Transverse colon (tissue), 4 donors: ENCODE results near the gene EML5. TPM values are rescaled to one million over a fixed set of nuclear protein-coding genes. Genes with fewer than 3 reads are reported as not detected.

ENCODE experiments used
- DNase-seq: peaks from one replicate; pipeline ENCODE4 v3.0.0-alpha.2; 2019
- H3K27ac ChIP-seq, 4 donors: fragments of 200-600 bp; sonication (generic); 2 replicates each; pipeline ENCODE4 v1.5.1; 2016 to 2018; ENCODE audit warnings: inconsistent platforms in 4 of 4
- H3K27me3 ChIP-seq: fragments of 200-600 bp; sonication (generic); 2 replicates; pipeline ENCODE4 v1.5.1; 2017; ENCODE audit warnings: inconsistent platforms
- H3K36me3 ChIP-seq, 4 donors: fragments of 200-600 bp; sonication (generic); 2 replicates each; pipeline ENCODE4 v1.5.1; 2017 to 2019; ENCODE audit warnings: inconsistent platforms in 4 of 4
- H3K4me1 ChIP-seq, 4 donors: fragments of 200-600 bp; sonication (generic); 2 replicates each; pipeline ENCODE4 v1.5.1; 2017 to 2020; ENCODE audit warnings: inconsistent platforms in 4 of 4
- H3K4me3 ChIP-seq, 4 donors: fragments of 200-600 bp; sonication (generic); 1 replicate in 1 of 4; 2 replicates in 3 of 4; pipeline versions ENCODE4 v1.5.1 to v1.6.1; 2017 to 2019; ENCODE audit warnings: inconsistent platforms in 4 of 4
- H3K9me3 ChIP-seq, 2 donors: fragments of 200-600 bp; sonication (generic); 2 replicates each; pipeline ENCODE4 v1.5.1; 2017 to 2019; ENCODE audit warnings: inconsistent platforms in 2 of 2
- CTCF ChIP-seq, 5 experiments: fragments of 200-600 bp in 3 of 5; fragments of 450-650 bp in 2 of 5; sonication (generic) in 3 of 5; IDR thresholded peaks; 1 replicate in 2 of 5; 2 replicates in 3 of 5; pipeline ENCODE4 v1.5.1; 2016 to 2017; ENCODE audit warnings: antibody characterized with exemption in 5 of 5, inconsistent platforms in 3 of 5, mild to moderate bottlenecking in 2 of 5, moderate library complexity in 1 of 5
- EP300 ChIP-seq: sonication (generic); formaldehyde crosslinking; IDR thresholded peaks from one replicate; pipeline ENCODE4 v1.6.1; 2017; ENCODE audit warnings: antibody characterized with exemption, low read depth
- POLR2A ChIP-seq: fragments of 450-650 bp; IDR thresholded peaks from one replicate; pipeline ENCODE4 v1.6.1; 2016; ENCODE audit warnings: antibody characterized with exemption, mild to moderate bottlenecking, moderate library complexity
- POLR2AphosphoS5 ChIP-seq, 3 donors: sonication (generic); formaldehyde crosslinking; IDR thresholded peaks; one replicate each; pipeline ENCODE4 v1.6.1; 2016; ENCODE audit warnings: antibody characterized with exemption in 3 of 3
- WGBS, 2 donors: methylation state at CpG; one replicate each; pipeline ENCODE4 v1.1.5; 2018; ENCODE audit warnings: low coverage in 1 of 2; 5-methylcytosine and 5-hydroxymethylcytosine counted together
- in situ Hi-C, 4 donors: fragments of 200-750 bp; cut with MboI; loops; one replicate each; pipeline versions ENCODE4 v1.15.0 to v1.15.1; 2017; ENCODE audit warnings: low sequenced_read_pairs in 3 of 4, low pct_ligation_motif_present in 1 of 4, low pct_unique_long_range_greater_than_20kb in 1 of 4
- intact Hi-C: fragments of 100-400 bp; cut with DNase I; formaldehyde crosslinking; loops from one replicate; pipeline ENCODE4 v1.15.1; 2023; ENCODE audit warnings: low total_unique reads
- small RNA-seq, 4 donors: library from RNA; depleted of rRNA; stranded (forward); fragments of <200 nt; gene quantifications; one replicate each; pipeline ENCODE3, GENCODE V24; 2016
- total RNA-seq, 4 donors: library from RNA; depleted of rRNA; stranded (reverse); fragments of >200 nt; gene quantifications; one replicate each; pipeline ENCODE4 v1.1.0, GENCODE V29; 2016

EML5 gene
- total RNA-seq, 4 donors from 2014 or later = 0.20 to 4.9 (median 1.7) TPM

DNA sequence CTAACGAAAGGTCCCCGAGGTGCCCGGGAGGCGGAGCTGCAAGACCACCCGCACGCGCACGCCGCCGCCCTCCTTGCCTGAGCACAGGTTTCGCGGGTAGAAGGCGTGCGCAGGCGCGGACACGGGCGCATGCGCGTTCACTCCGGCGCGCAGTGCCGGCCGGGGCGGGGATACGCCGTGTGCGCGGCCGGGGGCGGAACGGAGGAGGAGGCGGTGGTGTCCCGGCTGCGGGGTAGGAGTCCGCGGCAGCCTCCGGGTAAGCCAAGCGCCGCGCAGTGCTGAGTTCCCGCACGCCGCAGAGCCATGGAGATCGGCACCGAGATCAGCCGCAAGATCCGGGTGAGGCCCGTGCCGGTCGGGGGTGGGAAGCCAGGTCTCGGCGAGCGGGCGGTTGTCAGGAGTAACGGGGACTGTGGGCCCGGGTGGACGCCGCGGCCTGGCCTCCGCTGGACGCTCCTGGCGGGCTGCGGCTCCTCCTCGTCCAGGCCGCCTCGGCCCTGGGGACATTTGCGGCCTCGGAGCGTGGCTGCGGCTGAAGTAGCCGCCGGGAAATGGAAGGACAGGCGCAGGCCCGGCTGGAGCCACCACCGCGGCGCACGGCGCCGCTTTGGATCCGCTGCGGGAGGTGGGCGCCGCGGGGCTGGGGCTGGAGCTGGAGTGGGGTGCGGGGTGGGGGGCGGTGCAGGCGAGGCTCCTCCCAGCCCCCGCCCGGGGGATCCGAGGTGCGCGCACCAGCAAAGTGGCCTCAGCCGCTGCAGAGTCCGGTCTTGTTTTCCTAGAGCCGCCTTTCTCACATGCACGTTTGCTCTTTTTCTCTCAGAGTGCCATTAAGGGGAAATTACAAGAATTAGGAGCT, 229.7 kb downstream of the EML5 start, which contains the start of gene ZC3H14:
TSS of gene ZC3H14 (plus strand) at position 207 of the 856 bp plus-strand sequence. CDS start at position 304, 97 bp downstream.
- Histone ChIP-seq H3K4me3 (peak within 1 kb of the TSS; percentile 59 to 94 (median 92)), H3K9me3 (no peaks in the 10 kb centered on the region), H3K4me1 (peaks cover 6 to 25% (median 14%) of the 10 kb centered on the region in 4 donors), H3K36me3 (peaks cover 0 to 2% (median under 1%) of the 10 kb centered on the region in 4 donors), H3K27me3 (no peaks in the 10 kb centered on the region), H3K27ac (peak within 1 kb of the TSS; percentile 95 to 98 (median 97))
- in situ Hi-C loops = loop anchor here in 3 of 4 donors (5.0 to 25.0 kb wide), 3 partner anchors 68 to 376 kb away; no protein-coding TSS in a partner anchor
- intact Hi-C loops = no loop called here
- peak; percentile 89 for DNase-seq
- peak; percentile 80 to 92 (median 91) for TF ChIP-seq POLR2AphosphoS5 (IDR thresholded peaks at IDR 0.05)
- TF ChIP-seq POLR2A = peak; percentile 87
- no peak for TF ChIP-seq EP300
- TF ChIP-seq CTCF (IDR thresholded peaks at IDR 0.05) = no peak
- WGBS, 2 donors = 0% methylated on average over 2 to 86 of the region's 99 CpGs

DNA sequence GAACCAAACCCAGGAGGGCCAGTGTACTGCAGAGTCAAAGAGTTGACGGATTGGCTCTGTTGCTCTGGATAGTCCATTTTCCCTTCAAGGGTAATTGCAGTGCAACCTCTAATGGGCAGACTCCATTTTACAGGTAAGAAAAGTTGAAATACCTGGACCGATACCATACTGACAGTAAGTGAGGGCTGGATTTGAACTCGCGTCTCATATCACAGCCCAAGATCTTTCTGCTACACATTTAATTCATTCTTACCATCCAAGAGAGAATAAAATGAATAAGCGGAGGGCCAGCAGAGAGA, 230.3 kb downstream of the EML5 start:
- no peaks in the 10 kb centered on the region for H3K27me3 ChIP-seq
- intact Hi-C loops (no loop called here), in situ Hi-C loops (loop anchor here in 3 of 4 donors (5.0 to 25.0 kb wide), 3 partner anchors 68 to 375 kb away; no protein-coding TSS in a partner anchor)
- H3K27ac ChIP-seq = peak overlapping the region; percentile 95 to 98 (median 97)
- 23 to 57% methylated on average over 1 to 5 of the region's 5 CpGs for WGBS, 2 donors
- TF ChIP-seq POLR2AphosphoS5 (IDR thresholded peaks at IDR 0.05) (no peak), CTCF (IDR thresholded peaks at IDR 0.05) (no peak), EP300 (no peak), POLR2A (no peak)
- H3K4me3 ChIP-seq = peak overlapping the region; percentile 59 to 94 (median 92)
- DNase-seq = no peak
- H3K9me3 ChIP-seq = no peaks in the 10 kb centered on the region
- no peaks in the 10 kb centered on the region for H3K36me3 ChIP-seq
- peaks cover 6 to 25% (median 14%) of the 10 kb centered on the region in 4 donors for H3K4me1 ChIP-seq

Small RNA genes lying within 50 kb of the gene (small RNA-seq; reads per million reads assigned to genes)
- gene RF00019 = 0 reads per million in 4 donors
- gene RNU4-92P = 0 reads per million in 4 donors

Other genes with a start within 250 kb of the EML5 start
- gene PTPN21, start 237.9 kb downstream of the EML5 start, total RNA-seq = 10 to 100 TPM; 27.8 to 38.5 (median 28.9) TPM
- gene ZC3H14, start 229.9 kb downstream of the EML5 start, total RNA-seq = 100 to 1,000 TPM in 1 of 4 donors, 10 to 100 TPM in 3; 29.9 to 103 (median 81.0) TPM
- 10 to 100 TPM; 14.7 to 60.2 (median 17.0) TPM for gene TTC8, start 31.7 kb upstream of the EML5 start, total RNA-seq